ENCODE measurements around the gene ELMO1. TPM values are rescaled to one million over a fixed set of nuclear protein-coding genes. Genes with fewer than 3 reads are reported as not detected.

ELMO1 gene, protein sequence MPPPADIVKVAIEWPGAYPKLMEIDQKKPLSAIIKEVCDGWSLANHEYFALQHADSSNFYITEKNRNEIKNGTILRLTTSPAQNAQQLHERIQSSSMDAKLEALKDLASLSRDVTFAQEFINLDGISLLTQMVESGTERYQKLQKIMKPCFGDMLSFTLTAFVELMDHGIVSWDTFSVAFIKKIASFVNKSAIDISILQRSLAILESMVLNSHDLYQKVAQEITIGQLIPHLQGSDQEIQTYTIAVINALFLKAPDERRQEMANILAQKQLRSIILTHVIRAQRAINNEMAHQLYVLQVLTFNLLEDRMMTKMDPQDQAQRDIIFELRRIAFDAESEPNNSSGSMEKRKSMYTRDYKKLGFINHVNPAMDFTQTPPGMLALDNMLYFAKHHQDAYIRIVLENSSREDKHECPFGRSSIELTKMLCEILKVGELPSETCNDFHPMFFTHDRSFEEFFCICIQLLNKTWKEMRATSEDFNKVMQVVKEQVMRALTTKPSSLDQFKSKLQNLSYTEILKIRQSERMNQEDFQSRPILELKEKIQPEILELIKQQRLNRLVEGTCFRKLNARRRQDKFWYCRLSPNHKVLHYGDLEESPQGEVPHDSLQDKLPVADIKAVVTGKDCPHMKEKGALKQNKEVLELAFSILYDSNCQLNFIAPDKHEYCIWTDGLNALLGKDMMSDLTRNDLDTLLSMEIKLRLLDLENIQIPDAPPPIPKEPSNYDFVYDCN
- 21.2 TPM for total RNA-seq

DNA sequence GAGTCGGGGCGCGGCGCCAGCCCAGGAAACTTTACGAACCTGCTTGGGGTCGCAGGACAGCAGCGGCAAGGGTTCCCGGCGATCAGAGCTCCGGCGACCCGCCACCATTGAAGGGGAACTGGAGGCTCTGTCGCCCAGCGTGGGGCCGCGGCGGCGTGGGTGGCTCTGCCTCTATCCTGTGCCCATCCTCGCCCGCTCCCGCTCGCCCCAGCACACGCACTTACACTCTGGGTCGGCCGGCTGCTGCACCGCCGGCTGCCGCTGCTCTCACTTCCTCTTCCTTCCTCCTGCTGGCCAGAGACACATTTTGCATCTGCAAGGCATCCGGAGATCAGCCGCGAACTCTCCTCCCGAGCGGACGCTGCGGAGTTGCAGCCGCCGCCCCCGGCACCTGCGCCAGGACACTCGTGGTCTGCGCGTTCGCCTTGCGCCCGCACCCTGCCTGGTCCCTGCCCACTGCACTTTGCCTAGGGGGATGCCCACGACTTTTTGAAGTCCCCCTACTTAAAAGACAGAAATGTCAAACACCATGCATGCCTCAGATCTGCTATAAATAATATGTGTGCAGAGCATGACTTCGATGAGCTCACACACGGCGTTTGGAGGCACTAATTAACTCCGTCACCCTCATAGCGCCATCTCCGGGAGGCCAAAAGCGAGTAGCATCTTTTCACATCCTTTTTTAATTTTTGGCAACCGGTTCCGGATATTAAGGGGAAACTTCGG is at the start of gene ELMO1:
ELMO1 (minus strand) TSS at position 229 of the 726 bp plus-strand sequence. CDS start 106,174 bp downstream, outside the sequence.
- DNase-seq (ENCODE audit: low spot score), result peak; percentile 85
- ATAC-seq, result peak; percentile 82

DNA sequence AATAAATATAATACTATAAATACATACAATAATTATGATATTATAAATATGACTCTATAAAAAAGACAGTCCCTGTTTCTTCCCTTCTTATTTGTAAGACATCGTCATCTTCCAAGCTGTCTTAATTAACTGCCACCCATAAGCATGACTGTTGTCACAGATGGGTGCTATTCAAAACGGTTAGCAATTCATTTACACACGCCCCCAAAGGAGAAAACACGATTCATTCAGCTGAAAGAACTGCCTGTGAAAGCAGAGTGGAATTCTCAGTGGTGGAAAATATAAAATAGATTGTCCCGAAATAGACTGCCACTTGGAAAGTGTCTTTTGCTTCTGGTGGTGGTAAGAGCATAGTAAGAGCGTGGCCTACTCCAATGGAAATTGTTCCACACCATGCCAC is 48.9 kb upstream of the ELMO1 start:
- DNase-seq (ENCODE audit: low spot score), result no peak
- no peak for ATAC-seq

DNA sequence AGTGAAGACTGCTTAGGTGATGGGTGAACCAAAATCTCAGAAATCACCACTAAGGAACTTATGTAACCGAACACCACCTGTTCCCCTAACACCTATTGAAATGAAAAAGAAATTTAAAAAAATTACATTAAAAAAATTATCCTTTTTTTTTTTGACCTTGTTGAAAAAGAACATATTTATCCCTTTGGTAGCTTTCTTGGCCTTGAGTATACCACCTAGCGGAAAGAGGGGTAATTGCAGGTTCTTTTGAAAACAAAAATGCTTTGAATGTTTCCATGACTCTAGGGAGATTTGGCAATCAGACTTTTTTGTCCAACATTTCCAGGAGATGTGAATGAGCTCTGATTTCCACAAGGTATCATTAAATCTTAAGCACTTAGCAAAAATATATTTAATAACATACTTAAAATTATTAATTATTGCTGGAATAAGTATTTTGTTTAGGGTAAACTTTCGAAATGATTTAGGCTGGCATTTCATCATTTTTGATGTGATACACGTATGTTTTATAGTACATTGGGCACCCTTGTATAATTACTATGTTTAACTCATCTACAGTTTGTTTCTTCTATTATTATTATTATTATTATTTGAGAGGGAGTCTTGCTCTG is 47.0 kb upstream of the ELMO1 start:
- DNase-seq (ENCODE audit: low spot score), result no peak
- peak; percentile 86 for ATAC-seq

DNA sequence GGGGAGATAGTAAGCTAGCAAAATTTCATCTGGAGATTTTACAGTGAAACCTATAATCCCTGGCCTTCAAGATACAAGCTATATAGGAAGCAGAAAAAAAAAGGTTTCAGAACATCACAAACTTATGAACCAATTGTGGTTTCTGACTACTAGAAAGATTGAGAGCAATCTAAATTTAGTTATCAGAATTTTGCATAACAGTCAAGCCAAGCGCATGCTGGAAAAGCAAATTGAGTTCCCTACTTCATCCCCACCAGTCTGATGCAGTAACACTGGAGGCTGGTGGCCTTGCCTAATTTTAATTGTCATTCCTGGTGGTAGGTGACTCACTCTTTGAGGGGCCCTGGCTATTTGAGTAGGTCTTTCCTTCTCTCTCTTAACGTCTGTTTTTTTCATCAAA is 46.3 kb upstream of the ELMO1 start:
- no peak for DNase-seq (ENCODE audit: low spot score)
- ATAC-seq, result no peak

DNA sequence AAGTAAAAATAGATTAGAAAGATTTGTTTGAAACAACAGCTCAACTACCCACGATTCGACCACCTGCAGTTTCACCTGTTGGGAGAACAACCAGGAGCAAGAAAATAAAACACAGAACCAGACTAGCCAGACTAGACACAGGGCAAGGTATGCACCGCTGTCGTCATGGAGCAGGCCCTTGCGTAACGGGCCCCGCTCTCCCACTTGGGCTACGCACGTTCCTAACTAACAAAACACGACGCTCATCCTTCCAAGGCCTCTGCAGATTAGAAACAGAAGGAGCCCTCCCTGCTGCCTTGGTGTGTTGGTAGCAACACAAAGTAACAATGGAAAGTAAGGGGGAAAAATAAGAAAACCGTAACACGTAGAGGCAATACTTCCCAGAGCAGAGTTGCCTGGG is 45.1 kb upstream of the ELMO1 start:
- DNase-seq (ENCODE audit: low spot score) (no peak), ATAC-seq (no peak)

DNA sequence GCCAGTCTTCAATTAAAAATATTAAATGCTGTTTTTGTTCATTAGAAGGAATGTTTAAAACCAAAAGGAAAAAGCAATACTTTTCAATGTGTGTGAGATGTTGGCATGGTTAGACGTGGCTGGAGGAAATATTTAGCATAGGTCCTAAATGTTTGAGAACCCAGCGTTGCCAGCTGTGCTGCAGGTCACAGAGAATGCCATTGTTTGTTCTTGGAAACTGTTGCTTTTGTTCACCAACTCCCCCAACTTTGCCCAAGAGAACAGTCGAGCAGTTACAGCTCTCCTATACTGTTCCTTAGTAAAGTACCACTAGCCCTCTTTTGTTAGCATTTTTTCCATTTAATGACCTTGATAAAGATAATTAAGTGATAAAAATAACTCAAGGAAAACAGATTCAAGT is 44.5 kb upstream of the ELMO1 start:
- DNase-seq (ENCODE audit: low spot score) (no peak), ATAC-seq (no peak)

DNA sequence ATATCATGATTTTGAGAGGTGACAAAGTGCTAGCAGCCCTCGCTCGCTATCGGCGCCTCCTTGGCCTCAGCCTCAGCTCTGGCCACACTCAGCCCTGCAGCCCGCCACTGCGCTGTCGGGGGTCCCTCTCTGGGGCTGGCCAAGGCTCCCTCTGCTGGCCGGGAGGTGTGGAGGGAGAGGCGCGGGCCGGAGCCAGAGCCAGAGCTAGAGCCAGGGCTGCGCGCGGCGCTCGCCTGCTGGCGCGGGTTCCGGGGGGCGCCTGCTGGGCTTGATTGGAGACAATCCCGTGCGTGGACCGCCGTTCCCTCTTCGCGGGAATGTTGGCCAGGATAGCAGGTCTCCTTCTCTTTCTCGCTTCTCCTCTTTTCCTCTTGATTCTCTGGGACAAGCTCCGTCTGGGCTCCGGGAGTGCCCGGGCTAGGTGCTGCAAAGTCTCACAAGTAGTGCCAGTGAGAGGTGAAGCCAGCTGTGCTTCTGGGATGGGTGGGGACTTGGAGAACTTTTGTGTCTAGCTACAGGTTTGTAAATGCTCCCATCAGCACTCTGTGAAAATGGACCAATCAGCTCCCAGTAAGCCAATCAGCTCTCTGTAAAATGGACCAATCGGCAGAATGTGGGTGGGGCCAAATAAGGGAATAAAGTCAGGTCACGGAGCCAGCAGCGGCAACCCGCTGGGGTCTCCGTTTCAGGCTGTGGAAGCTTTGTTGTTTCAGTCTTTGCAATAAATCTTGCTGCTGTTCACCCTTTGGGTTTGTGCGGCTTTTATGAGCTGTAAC is 43.4 kb upstream of the ELMO1 start:
- ATAC-seq, result no peak
- no peak for DNase-seq (ENCODE audit: low spot score)

DNA sequence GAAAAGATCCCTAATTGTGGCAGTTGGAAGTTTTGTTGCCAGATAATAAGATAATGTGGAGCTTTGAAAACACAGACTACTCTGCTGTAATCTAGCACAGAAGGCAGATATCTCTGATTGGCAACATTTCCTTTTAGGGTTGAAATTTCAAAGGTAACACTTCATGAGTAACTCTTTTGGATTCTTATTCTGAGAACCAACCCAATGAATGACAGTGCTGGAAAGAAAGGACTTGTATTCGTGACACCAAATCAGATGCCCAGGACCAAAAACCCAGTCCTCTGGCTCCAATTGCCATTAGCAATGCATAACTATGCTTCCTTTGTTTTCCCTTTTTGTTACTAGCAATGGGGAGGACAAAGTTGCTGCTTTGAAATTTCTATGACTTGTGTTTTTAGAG is 41.0 kb upstream of the ELMO1 start:
- DNase-seq (ENCODE audit: low spot score) (no peak), ATAC-seq (peak; percentile 69)

DNA sequence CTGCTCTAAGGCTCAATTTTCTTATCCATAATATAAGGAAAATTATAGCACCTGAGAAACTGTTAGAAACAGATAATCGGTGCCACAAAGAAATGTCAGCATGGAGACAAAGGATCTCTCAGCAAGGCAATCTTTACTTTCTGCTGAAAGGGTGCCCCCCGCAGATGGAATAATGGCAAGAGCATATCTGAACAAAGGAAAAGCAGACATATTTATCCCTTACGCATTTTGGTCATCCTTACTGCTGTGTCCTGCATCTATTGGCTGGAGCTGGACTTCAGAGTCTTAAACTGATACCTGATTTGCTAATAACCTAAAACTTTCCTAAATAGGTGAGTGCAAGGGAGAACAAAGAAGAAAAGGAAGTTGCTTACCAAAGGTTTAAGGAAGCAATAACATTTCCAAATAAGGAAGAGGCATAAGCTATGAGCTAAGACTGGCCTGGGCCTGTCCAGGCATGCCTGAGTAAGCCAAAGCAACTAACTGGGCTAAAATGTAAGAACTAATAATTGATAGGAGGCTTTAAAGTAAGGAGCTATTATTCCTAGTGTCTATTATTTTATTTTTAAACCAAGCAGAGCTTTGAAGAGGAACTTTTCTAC is 39.6 kb upstream of the ELMO1 start:
- DNase-seq (ENCODE audit: low spot score), result no peak
- ATAC-seq, result no peak

DNA sequence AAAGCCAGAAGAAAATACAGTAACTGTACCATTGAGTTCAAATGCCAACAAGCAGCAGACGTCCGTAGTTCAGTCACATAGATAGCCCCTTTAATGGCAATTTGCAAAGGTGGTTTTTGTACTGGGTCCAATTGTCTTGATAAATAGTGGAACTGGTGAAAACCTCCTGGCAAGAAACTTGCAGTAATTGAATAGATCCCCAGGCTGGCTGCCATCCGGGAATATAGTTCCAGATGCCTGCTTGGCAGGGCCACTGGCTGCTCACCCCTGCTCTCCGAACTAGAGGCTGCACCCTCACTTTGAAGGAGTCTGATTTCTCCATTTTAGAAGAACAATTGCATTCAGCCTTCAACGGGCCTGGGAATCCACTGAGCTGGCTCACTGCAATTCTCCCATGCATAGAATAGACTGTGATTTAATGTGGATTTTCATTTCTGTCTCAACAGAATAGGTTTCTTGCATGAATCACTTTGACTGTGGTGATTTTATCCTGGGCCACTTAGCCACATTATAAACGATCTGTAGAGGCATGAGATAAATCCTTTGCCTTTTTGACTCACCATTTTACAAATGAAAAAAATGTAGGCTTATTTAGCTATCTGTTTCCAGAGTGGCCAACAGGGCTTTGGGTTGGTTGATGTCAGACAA is 35.9 kb upstream of the ELMO1 start:
- ATAC-seq (no peak), DNase-seq (ENCODE audit: low spot score) (no peak)

DNA sequence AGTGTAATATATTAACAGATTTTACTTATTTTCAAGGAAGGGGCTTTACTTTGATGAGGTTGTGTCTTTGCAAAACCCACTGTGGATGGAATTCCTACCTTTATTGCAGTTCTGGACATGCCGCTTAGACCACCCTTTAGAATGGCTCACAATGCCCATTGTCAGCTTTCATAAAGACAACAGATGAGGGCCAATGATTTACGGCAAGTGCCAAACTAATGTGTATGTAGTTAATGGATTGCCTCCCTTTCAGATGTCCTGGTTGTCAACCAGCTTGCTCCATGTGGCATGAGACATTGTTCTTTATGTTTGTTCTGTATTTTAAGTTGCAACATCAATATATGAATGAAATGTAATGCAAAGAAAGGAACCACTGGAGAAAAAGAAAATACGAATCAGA is 35.0 kb upstream of the ELMO1 start:
- DNase-seq (ENCODE audit: low spot score) (no peak), ATAC-seq (no peak)

DNA sequence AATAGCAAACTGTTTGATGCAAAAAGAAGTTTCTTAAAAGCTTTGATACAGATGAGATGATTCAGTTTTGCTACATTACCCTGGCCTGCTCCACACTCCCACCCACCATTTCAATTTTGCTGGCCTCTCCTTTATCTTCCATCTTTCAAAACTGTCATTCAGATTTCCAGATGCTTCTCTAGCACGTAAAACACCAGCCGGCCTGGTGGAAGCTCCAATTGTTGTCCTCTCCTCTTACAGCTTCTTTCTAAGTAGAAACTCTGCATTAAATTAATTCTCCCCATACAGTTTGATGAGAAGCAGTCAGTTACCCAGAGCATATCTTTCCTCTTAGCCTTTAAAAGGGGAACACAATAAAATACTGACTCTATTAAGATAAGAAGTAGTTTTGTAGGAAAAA is 34.3 kb upstream of the ELMO1 start:
- no peak for DNase-seq (ENCODE audit: low spot score)
- ATAC-seq, result no peak

DNA sequence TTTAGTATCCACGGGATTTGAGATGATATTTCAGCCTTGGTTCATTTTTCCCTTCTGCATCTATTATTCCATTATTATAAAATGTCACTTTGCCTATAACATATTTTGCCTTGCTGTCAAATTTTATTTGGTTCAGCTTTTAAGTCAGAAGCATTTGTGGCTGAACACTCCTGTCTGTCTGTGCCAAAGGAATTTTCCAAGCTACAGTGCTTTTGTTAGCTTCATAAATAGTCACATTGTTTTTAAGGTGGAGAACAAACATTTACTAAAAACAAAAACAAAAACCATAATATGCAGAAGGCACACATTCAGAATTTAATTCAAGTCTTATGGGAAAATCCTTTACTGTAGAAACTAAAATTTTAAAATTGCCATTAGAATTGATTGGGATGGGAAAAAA is 33.8 kb upstream of the ELMO1 start:
- ATAC-seq, result no peak
- no peak for DNase-seq (ENCODE audit: low spot score)

DNA sequence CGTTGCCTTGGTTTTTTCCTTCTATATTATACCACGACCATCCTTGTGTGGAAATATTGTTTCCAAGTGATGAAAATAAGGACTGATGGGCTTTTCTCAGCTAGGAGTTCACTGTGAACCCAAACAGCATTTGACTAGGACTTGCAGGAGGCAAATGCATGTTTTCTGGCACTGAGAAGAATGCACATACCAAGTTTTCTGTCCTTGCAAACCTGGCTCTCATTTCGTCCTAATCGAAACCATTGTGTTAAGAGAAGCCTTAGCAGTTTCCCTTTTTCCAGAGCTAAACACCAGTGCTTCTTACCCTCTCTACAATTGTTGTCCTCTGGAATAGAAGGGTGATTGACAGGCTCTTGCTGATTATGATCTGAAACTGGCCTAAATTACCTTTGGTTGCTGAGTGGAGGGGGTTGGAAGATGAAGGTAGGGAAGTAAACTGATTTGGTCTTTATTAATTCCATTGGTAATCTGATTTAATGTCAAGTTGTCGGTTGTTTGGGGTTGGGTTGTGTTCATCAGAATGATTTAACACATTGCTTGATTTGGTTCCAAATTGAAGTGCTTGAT is 33.1 kb upstream of the ELMO1 start:
- ATAC-seq (no peak), DNase-seq (ENCODE audit: low spot score) (no peak)

DNA sequence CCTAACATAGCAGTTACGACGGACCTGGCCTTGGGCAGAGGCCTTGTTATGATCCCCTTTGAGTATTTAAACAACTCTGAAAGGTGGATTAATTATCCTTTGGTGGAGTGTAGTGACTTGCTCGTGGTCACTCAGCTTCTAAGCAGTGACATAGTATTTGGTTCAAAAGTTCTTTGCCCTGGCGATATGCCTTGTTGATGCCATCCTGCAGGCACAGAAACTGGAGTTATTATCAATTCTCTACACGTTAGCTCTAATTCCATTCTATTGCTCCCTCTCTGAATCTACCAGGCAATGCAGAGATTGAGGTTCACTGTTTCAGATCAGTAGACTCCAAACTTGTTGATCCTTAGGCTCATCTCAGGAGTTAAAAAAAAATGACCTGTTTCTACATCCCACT is 32.5 kb upstream of the ELMO1 start:
- DNase-seq (ENCODE audit: low spot score), result no peak
- ATAC-seq, result no peak

DNA sequence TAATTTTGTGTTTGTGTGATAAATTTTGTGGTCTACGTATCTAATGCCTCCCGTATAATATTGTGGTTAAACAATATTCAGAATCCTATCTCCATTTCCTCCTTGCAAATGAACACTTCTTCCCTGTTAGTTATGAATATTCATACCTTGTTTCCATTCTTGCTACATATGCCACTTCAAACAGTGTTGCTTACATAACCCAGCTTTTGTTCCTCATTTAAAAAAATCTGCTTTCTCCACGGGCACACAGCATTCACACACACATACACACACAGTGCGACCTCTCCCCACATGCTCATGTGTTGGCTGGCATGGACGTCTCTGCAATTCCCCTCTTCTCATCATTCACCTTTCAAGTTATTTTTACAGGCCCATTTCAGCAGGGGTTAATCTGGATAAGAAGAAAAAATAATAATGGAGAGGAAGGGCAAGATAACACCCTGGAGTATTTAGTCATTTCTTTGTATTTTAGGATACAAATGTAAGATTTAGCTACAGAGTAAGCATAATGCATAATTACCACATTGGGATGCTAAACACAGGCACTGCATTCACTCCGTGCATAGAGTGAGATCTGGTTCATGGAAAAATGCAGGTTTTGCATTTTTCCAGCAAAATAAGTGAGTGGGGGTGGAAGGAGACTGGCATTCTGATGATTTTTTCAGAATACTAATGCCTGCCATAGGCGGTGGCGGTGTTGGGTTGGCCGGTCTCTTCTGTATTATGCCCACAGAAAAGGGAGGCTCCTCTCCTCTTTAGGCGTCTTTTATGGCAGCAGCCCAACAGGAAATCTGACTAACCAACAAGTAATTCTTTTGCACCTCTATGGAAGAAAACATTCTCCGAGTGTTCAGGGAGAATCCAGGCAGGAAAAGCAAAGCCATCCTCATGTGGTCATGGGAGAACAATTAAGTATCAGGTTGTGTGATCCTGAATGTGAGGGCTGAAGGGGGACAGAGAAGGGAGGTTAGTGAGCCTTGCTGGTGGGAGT is 31.7 kb upstream of the ELMO1 start:
- ATAC-seq (no peak), DNase-seq (ENCODE audit: low spot score) (no peak)

DNA sequence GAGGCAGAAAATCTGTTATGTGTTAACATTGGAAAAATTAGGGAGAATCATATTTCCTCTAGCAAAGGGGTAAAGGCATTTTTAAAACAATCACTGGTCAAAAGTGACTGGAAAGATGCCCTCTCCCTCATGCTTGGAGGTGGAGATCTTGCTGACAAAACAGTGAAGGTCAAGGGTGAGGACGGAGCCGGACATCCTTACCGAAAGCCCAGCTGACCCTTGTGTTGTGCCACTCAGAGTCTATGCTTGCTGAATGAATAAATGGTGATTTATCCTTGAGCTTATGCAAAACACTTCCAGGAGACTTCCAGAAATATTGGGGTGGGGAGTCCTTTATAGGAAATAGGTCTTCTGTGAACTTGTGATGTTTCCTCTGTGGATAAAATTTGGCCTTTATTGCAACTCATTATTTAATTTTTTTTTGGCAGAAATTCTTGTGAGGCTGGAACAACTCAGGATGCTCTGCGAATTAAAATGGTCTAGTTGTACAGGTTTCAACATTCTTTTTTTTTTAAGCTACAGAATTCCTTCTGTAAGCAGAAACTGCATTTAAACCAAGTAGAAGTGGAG is 28.3 kb upstream of the ELMO1 start:
- DNase-seq (ENCODE audit: low spot score) (no peak), ATAC-seq (peak; percentile 22)

DNA sequence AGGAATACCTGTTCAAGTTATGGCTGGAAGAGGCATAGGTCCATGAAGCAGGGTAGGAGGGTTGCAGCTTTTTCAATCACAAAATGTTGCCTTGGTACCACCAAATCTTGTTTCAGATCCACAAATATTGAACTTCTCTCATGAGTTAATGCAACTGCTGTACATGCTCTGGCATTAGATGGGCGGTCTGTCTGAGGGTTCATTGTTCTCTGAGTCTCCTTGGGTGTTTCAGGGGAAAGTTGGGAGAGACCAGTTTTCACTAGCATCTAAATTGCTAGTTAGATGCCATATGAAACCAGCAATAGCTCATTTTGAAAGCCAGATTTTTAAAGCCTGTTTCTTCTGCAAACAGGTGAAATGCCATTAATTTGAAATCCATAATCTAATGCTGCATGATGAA is 27.8 kb upstream of the ELMO1 start:
- no peak for ATAC-seq
- DNase-seq (ENCODE audit: low spot score), result no peak

Data from left lobe of liver (tissue), 2 donors.